ENCODE data around the gene SIX2. TPM values are rescaled to one million over a fixed set of nuclear protein-coding genes. Genes with fewer than 3 reads are reported as not detected.

The SIX2 gene
- total and polyA plus RNA-seq, 10 of the 15 experiments (the other 5 are each of a cell fraction or from before 2014, with no cell fraction given): not detected

DNA sequence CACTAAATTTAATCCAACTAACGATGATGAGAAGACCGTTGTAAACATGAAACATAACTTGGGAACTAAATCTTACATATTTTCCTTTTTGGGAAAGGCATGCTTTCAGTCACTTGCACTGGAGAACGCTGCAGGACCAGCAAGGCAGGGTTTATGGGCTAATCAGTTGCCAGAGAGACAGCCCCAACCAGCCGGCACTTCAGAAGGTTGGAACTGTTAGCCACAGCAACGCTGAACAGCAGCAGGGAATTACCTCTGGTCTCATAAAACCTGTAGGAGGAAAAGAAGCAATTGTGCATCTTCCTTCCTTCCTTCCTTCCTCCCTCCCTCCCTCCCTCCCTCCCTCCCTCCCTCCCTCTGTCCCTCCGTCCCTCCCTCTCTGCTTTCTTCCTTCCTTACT is 33.9 kb upstream of the SIX2 start:
- TF ChIP-seq, protein P1, sequence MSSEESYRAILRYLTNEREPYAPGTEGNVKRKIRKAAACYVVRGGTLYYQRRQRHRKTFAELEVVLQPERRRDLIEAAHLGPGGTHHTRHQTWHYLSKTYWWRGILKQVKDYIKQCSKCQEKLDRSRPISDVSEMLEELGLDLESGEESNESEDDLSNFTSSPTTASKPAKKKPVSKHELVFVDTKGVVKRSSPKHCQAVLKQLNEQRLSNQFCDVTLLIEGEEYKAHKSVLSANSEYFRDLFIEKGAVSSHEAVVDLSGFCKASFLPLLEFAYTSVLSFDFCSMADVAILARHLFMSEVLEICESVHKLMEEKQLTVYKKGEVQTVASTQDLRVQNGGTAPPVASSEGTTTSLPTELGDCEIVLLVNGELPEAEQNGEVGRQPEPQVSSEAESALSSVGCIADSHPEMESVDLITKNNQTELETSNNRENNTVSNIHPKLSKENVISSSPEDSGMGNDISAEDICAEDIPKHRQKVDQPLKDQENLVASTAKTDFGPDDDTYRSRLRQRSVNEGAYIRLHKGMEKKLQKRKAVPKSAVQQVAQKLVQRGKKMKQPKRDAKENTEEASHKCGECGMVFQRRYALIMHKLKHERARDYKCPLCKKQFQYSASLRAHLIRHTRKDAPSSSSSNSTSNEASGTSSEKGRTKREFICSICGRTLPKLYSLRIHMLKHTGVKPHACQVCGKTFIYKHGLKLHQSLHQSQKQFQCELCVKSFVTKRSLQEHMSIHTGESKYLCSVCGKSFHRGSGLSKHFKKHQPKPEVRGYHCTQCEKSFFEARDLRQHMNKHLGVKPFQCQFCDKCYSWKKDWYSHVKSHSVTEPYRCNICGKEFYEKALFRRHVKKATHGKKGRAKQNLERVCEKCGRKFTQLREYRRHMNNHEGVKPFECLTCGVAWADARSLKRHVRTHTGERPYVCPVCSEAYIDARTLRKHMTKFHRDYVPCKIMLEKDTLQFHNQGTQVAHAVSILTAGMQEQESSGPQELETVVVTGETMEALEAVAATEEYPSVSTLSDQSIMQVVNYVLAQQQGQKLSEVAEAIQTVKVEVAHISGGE (CRISPR knock-in tag; IDR thresholded peaks at IDR 0.05): no peak
- TF ChIP-seq, protein P2, sequence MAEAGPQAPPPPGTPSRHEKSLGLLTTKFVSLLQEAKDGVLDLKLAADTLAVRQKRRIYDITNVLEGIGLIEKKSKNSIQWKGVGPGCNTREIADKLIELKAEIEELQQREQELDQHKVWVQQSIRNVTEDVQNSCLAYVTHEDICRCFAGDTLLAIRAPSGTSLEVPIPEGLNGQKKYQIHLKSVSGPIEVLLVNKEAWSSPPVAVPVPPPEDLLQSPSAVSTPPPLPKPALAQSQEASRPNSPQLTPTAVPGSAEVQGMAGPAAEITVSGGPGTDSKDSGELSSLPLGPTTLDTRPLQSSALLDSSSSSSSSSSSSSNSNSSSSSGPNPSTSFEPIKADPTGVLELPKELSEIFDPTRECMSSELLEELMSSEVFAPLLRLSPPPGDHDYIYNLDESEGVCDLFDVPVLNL (IDR thresholded peaks at IDR 0.05; ENCODE audit: low read depth, low read length): no peak
- TF ChIP-seq CBX5 (IDR thresholded peaks at IDR 0.05; ENCODE audit: low read depth) (no peak), ZNF217 (IDR thresholded peaks at IDR 0.05) (no peak), SMARCA5 (IDR thresholded peaks at IDR 0.05) (no peak), NFXL1 (IDR thresholded peaks at IDR 0.05; ENCODE audit: borderline replicate concordance) (no peak), IRF4 (IDR thresholded peaks at IDR 0.05; ENCODE audit: low read depth, low read length) (no peak), IKZF2 (IDR thresholded peaks at IDR 0.05) (no peak)
- TF ChIP-seq, protein P3, sequence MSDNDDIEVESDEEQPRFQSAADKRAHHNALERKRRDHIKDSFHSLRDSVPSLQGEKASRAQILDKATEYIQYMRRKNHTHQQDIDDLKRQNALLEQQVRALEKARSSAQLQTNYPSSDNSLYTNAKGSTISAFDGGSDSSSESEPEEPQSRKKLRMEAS (IDR thresholded peaks at IDR 0.05; ENCODE audit: low read depth, low read length): no peak
- Histone ChIP-seq H3K36me3 (ENCODE audit: control insufficient read depth in 2 of 2, insufficient read depth in 2 of 2, low read length in 1 of 2) (no peaks in the 10 kb centered on the region), H3K79me2 (ENCODE audit: control insufficient read depth, insufficient read depth, low read length) (no peaks in the 10 kb centered on the region), H3K4me3 (no peak overlapping the region), H2AFZ (ENCODE audit: control insufficient read depth, low read depth, low read length) (no peak overlapping the region), H3K27ac (ENCODE audit: control insufficient read depth, insufficient read depth) (no peak overlapping the region), H3K4me2 (ENCODE audit: control insufficient read depth, insufficient read depth) (no peak overlapping the region), H3K4me1 (ENCODE audit: control insufficient read depth, insufficient read depth, low read length) (no peaks in the 10 kb centered on the region), H4K20me1 (ENCODE audit: control insufficient read depth, insufficient read depth) (no peaks in the 10 kb centered on the region), H3K9me3 (replicated peaks; ENCODE audit: control insufficient read depth, insufficient read depth, low read length) (no peaks in the 10 kb centered on the region), H3K9ac (ENCODE audit: control insufficient read depth, insufficient read depth, low read length) (no peak overlapping the region), H3K27me3 (replicated peaks in 1 of 2; ENCODE audit: control insufficient read depth in 2 of 2, insufficient read depth in 2 of 2, low read length in 1 of 2) (peaks cover 0 to 3% of the 10 kb centered on the region in 2 experiments; a peak in 2 of 4 replicates)
- intact Hi-C loops (cut with micrococcal nuclease; ENCODE audit: unreplicated experiment): no loop called here
- no peak for DNase-seq (ENCODE audit: low read depth, low spot score)
- in situ Hi-C loops (cut with MboI): no loop called here
- no TSS peak for BruUV-seq (replicated peaks)
- ATAC-seq: no peak
- SMC1A ChIA-PET (ENCODE audit: uncharacterized antibody, unreplicated experiment): no interaction called here
- POLR2A ChIA-PET: no interaction called here
- CTCF ChIA-PET: no interaction called here
- no peak for FAIRE-seq
- RAD21 ChIA-PET (ENCODE audit: unreplicated experiment): no interaction called here
- 26% methylated on average over 5 of the region's 6 CpGs for WGBS (ENCODE audit: insufficient coverage, insufficient replicate concordance, low lambda C conversion rate, missing lambda C conversion rate)
